NCI-H524 (cell line): ENCODE results near the gene AOAH.
"Not testable (repeated sequence)": the region's sequence is repeated elsewhere in the genome, so short reads cannot be mapped to it uniquely, and the experiment has no call there.

ENCODE experiments used
- DNase-seq, 2 experiments: peaks; one replicate each; lab custom pipeline; 2025; lab: John Stamatoyannopoulos, UW

AOAH gene

DNA sequence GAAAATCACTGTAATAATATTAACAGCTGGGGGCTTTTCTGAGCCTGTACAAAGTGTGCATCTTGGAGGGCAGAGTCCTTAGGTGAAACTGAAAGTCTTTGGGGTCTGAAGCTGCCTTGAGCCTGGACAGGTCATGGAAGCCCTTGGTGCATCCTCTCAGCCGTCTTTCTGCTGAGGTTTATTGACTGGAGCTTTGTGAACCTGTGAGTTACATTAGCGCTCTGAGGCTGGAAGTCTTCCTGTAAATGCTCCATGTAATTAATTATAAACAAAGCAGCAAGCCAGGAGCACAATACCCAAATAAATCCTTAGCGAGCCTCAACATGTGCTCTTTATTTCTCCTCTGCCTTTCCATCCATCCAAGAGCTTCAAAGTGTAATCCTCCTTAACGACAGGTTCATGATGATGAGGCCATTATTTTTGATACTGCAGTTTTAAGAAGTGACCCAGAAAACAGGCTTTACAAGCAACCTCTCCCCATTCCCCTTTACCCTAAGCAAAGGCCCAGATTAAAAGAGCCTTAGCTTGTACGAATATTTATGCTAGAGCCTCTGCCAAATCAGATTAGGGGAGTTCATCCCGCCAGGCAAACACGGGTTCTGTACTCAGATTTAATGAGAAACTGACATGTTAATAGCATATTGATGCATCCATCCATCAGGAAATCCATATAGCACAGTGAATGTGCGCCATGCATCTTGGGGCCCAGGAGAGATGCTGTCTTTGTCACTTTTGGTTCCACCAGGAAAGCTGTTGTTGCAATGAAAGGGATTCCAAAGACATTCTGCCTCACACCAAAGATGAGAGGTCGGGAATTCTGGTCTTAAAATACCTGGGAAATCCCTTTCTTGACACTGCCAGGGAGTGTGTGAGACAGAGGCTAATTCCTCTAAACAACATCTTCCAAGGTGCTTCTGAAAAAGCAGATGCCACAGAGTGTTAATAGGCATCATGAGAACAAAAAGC lies 216.5 kb downstream of the AOAH start:
- DNase-seq: peak in 1 of 2 experiments; percentile 8

DNA sequence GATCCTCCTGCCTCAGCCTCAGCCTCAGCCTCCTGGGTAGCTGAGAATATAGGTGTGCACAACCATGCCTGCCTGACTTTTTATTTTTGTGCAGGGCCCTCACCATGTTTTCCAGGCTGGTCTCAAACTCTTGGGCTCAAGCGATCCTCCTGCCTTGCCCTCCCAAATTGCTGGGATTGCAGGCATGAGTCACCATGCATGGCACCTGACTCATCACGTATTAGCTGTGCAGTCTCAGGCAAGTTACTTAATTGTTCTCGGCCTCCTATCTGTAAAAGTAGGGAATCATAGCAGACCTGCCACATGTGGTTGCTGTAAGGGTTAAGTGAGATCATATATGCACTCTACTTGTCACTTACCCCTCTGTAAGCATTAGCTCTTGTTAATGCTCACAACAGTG lies 217.5 kb downstream of the AOAH start:
- no peak for DNase-seq

DNA sequence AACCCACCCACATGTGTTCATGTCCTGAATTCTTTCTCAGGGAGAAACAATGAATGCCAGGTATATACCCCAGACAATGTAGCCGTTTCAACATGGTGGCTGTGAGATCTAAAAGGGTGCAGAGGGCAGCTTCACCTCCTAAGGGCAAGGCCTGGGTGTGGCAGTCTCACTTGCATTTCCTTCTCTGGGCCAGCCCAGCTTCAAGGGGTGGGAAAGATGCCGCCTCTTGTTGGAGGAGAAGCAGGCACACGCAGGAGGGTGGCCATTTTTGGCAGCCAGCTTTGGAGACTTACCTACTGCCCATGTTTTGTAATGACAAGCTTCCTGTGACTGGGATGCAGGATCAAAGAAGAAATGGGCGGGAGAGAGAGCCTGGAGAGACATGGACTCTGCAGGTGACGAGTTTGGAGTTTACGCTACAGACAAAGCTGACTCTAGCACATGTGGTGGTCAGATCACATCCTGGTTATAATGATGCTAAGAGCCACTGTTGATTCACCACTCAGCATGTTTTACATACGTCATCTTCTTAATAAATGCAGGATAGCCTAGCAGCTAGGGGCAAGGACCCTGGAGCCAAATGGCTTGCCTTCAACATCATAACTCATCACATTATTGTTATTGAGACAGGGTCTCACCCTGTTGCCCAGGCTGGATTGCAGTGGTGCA lies 218.0 kb downstream of the AOAH start:
- DNase-seq: no peak

DNA sequence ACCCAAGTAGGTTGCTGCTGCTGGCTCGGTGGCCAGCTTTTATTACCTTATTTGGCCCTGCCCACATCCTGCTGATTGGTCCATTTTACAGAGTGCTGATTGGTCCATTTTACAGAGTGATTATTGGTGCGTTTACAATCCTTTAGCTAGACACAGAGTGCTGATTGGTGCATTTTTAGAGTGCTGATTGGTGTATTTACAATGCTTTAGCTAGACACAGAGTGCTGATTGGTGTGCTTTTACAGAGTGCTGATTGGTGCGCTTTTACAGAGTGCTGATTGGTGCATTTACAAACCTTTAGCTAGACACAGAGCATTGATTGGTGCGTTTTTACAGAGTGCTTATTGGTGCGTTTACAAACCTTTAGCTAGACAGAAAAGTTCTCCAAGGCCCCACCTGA lies 219.7 kb downstream of the AOAH start:
- not testable (repeated sequence) for DNase-seq

DNA sequence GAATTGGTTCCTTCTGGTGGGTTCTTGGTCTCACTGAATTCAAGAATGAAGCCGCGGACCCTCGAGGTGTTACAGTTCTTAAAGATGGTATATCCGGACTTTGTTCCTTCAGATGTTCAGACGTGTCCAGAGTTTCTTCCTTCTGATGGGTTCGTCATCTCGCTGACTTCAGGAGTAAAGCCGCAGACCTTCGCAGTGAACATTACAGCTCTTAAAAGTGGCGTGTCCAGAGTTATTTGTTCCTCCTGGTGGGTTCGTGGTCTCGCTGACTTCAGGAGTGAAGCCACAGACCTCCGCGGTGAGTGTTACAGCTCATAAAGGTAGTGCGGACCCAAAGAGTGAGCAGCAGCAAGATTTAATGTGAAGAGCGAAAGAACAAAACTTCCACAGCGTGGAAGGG lies 220.1 kb downstream of the AOAH start:
- not testable (repeated sequence) for DNase-seq

DNA sequence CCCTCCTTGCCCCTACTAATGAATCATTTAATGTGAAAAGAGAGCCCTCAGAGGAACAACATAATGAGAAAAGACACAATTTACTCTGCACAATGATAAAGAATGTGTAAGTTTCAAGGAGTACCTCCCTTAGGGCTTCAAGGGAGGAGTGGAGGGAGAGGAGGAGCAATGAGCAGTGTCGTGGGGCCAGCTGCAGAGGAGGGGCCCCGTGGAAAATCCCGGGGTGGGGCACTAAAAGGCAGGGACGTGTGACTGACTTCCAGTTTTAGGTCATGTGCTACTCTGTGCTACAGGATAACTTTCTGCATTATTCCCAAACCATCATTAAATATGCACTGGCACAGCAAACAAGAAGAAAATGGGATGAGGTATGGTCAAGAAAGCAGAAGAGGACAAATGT lies 226.5 kb downstream of the AOAH start:
- no peak for DNase-seq

- DNase-seq: not testable (repeated sequence)
Measured at GRCh38 chr7:36497176-36497575, 227.1 kb downstream of the AOAH start.

GRCh38 chr7:36496576-36496975 lies 227.7 kb downstream of the AOAH start:
- no peak for DNase-seq

GRCh38 chr7:36491317-36491716 lies 233.0 kb downstream of the AOAH start:
- no peak for DNase-seq

DNA sequence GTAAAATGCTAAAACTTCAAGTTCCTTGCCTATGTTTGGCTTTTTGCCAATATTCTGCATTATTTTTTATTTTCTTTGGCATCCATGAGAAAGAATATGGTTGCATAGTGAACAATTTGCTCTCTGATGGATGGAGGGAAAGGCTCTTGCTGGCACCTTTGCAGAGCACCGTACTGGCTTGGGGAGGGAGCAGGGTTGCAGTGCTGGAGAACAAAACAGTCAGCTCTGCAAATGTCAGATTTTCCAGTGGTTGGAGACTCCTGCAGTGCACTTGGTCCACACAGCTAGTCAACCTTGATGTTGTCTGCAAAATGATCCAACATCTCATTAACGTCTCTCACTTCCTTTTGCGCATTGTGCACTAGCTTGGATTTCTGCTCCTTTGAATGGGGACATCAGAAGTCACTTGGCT lies 233.9 kb downstream of the AOAH start:
- DNase-seq: no peak

GRCh38 chr7:36488672-36489071 lies 235.6 kb downstream of the AOAH start:
- DNase-seq: not testable (repeated sequence)

DNA sequence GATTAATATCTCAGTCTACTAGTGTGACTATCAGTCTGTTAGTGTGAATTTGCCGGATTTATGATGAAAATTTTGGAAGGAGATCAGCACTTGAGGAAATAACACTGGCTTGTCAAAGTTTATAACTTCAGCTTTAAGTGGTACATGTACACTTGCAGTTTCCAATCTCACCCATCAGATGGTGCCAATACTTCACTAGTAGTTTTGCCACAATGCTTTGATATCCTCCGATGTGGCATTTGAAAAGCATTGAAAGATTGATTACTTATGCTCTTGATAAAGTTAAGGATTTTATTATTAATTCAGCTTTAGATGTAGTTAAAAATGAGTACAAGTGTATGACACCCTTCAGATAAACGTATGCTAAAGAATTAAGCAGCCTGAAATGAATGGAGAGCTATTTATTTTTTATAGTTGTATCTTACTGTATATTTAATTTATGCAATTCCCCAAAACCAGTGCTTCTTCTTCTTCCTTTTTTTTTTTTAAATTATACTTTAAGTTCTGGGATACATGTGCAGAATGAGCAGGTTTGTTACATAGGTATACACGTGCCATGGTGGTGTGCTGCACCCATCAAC lies 236.4 kb downstream of the AOAH start:
- DNase-seq: peak in 1 of 2 experiments; percentile 68

DNA sequence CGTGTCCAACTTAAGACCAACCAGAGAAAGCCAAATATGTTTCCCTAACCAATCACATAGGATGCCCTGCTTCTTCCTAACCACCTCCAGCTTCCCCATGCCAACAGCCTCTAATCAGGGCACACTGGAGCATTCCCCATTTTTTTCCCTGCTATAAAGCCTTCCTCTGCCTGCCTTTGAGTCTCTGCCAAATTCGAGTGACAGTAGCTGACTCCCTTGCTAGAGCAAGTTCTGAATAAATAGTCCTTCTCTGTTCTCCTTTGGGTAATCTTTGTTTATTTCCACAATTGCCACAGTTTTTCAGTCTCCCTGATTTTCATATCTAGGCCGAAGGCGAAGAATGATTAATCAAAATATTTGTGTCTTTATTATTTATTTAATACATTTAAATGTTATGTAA lies 238.0 kb downstream of the AOAH start:
- DNase-seq: no peak

GRCh38 chr7:36484265-36484664 lies 240.0 kb downstream of the AOAH start:
- no peak for DNase-seq

DNA sequence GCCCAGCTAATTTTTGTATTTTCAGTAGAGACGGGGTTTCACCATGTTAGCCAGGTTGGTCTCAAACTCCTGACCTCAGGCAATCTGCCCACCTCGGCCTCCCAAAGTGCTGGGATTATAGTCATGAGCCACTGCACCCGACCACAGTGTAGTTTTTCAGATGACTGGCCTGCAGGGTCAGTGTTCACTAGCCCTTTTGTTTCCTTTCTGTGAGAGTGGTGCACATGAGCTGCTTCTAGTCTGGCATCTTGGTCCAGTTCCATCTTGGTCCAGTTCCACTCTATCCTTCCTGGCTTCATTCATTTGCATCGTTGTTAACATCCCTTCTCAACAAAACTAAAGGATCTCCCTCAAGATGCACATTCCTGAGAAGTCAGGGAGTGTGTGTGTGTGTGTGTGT lies 240.4 kb downstream of the AOAH start:
- not testable (repeated sequence) for DNase-seq

GRCh38 chr7:36478745-36479144 lies 245.5 kb downstream of the AOAH start:
- DNase-seq: no peak

GRCh38 chr7:36475381-36475780 lies 248.9 kb downstream of the AOAH start:
- no peak for DNase-seq

DNA sequence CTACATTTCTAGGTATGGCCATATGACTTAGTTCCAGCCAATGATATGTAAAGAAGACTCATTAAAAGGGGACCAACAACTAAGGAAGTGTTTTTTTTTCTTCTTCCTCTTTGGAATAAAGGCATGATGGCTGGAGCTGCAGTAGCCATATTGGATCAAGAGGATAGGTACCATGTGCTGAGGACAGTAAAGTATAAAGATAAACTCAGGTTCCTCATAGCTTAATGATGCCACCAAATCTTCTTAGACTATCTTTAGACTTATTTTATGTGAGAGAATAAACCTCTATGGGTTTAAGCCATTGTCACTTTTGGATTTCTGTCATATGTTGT lies 249.3 kb downstream of the AOAH start:
- DNase-seq: no peak

GRCh38 chr7:36474283-36475010 lies 249.8 kb downstream of the AOAH start:
- DNase-seq: no peak

- DNase-seq: peak; percentile 28 to 44
Measured at GRCh38 chr7:36473454-36474282, 250.6 kb downstream of the AOAH start.

GRCh38 chr7:36472141-36472729 lies 252.1 kb downstream of the AOAH start:
- no peak for DNase-seq
